Bronchial epithelial cell (primary cell): ENCODE measurements around the gene CD48. TPM values are rescaled to one million over a fixed set of nuclear protein-coding genes. Genes with fewer than 3 reads are reported as not detected.

Source experiments
- DNase-seq: peaks from one replicate; pipeline ENCODE4 v3.0.0-alpha.2; 2010; ENCODE audit warnings: low read depth
- FAIRE-seq: peaks from 2 replicates; lab custom pipeline; 2011; peaks lifted over from hg19 to GRCh38; lab: Jason Lieb, UNC
- H3K27me3 ChIP-seq: 2 replicates; pipeline ENCODE4 v1.5.1; 2011; ENCODE audit warnings: low read length; ENCODE audit not compliant: control insufficient read depth, insufficient read depth
- H3K36me3 ChIP-seq: 2 replicates; pipeline ENCODE4 v1.5.1; 2011; ENCODE audit warnings: low read length; ENCODE audit not compliant: control insufficient read depth, insufficient read depth
- H3K4me3 ChIP-seq: 2 replicates; pipeline ENCODE4 v1.5.1; 2011; ENCODE audit warnings: mild to moderate bottlenecking, low read depth, low read length, control low read depth
- total RNA-seq: library from RNA; depleted of rRNA; stranded (reverse); fragments of >200 nt; gene quantifications from 2 replicates; pipeline ENCODE4 v1.2.1, GENCODE V29; 2014
- TF ChIP-seq, protein P1 (sequence below): IDR thresholded peaks from 2 replicates; pipeline ENCODE4 v1.5.1; 2011; ENCODE audit warnings: mild to moderate bottlenecking, moderate library complexity, low read length, control low read depth, inconsistent platforms; ENCODE audit not compliant: insufficient read depth, severe bottlenecking

CD48 gene
- total RNA-seq, 1 donor from 2014 or later, result not detected

DNA sequence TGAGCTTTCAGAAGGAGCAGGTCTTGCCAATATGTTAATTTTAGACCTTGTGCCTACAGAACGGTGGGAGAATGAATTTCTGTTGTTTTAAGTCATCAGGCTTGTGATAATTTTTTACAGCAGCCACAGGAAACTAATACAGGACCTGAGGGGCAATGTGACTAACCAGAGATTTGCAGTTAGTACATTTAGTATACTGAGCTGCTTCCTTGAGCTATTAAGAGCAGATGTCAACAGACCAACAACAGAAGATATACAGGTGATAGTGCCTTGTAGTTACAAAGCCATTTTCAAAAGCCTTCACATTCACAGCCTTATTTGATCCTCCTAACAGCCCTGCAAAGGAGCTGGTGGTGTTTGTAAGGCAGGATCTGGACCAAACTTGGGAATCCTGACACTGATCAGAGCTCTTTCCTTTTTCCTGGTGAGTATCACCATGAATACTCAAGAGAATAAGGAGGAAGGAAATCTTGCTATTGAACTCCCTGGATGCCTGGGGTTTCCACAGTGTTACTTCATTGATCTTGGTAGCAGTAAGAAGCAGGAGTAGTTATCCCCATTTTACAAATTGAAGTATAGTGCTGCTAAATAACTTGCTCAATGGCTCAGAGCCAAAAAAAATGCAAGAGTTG lies 60.1 kb downstream of the CD48 start:
- Histone ChIP-seq H3K27me3 (no peaks in the 10 kb centered on the region), H3K4me3 (no peak overlapping the region), H3K36me3 (no peaks in the 10 kb centered on the region)
- TF ChIP-seq, protein P1, sequence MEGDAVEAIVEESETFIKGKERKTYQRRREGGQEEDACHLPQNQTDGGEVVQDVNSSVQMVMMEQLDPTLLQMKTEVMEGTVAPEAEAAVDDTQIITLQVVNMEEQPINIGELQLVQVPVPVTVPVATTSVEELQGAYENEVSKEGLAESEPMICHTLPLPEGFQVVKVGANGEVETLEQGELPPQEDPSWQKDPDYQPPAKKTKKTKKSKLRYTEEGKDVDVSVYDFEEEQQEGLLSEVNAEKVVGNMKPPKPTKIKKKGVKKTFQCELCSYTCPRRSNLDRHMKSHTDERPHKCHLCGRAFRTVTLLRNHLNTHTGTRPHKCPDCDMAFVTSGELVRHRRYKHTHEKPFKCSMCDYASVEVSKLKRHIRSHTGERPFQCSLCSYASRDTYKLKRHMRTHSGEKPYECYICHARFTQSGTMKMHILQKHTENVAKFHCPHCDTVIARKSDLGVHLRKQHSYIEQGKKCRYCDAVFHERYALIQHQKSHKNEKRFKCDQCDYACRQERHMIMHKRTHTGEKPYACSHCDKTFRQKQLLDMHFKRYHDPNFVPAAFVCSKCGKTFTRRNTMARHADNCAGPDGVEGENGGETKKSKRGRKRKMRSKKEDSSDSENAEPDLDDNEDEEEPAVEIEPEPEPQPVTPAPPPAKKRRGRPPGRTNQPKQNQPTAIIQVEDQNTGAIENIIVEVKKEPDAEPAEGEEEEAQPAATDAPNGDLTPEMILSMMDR, result no peak
- no peak for DNase-seq
- no peak for FAIRE-seq

DNA sequence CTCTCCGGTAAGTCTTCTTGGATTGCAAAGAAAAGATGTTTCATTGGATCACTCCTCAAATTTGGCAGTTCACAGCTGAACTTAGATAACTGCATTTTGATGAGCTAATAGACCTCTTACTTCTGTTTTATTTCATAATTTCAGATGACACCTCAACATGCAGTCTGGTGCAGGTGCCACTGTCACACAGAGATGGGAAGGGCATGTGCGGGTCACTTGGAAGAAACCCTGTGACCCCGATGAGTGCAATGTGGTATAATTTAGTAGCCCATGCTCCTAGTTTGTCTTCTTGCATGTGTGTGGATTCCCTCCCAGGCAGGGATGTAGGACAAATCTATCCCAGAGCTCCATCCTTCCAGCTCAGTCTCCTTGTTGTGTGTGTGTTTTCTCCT lies 64.3 kb downstream of the CD48 start:
- Histone ChIP-seq H3K4me3 (no peak overlapping the region), H3K27me3 (no peaks in the 10 kb centered on the region), H3K36me3 (no peaks in the 10 kb centered on the region)
- no peak for FAIRE-seq
- DNase-seq, result no peak
- TF ChIP-seq, protein P1, result no peak

DNA sequence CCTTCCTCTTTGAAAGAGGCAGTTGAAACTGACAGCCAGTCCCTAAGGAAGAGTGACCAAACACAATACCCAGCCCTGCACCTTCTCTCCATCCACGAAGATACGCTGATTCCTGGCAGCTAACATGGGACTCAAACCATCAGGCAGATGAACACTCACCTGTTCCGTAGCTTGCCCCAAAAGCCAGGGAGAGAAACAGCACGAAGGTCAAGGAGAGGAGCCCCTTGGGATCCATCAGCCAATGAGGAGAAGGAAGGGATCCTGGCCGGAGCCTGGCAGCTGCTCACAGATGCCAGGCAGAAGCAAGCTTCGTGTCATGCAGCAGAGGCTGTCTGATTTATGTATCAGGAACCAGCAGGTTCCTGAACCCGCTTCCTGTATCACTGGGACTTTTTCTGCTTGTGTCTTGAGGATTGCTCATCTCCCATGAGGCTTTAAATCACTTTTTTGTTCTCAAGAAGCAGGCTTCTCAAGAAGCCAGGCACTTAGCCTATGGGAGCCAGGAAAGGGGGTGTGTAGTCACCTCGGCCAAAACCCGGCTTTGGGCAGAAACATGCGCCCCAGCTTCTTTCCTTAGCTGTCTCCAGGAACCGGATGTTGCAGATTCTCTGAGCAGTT lies 64.8 kb downstream of the CD48 start, which contains the start of gene SLAMF1:
SLAMF1 (minus strand) TSS at position 334 of the 618 bp plus-strand sequence; CDS start at position 235, 99 bp downstream.
- Histone ChIP-seq H3K4me3 (no peak within 1 kb of the TSS), H3K36me3 (no peaks in the 10 kb centered on the region)
- DNase-seq, result no peak

DNA sequence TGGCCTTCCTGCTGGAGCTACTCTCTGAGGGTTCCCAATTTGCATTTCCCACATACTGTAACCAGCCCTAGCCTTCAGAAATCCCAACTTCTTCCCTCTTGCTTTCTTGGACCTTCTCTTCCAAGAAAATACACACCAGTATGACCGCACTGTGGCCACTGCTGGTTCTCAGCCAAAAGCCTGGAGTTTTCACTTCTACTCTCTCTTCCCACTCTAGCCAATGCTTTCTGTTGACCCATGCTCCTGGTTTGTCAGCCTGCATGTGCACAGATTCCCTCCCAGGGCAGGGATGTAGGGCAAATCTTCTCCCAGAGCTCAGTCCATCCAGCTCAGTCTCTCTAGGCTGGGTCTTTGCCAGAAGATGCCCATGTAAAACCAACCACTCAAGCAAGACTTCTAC lies 65.4 kb downstream of the CD48 start:
- DNase-seq, result no peak
- no peak for FAIRE-seq
- H3K4me3 ChIP-seq, result no peak overlapping the region
- no peaks in the 10 kb centered on the region for H3K36me3 ChIP-seq
- TF ChIP-seq, protein P1, result no peak
- no peaks in the 10 kb centered on the region for H3K27me3 ChIP-seq

More for the DNA sequence above, 64.8 kb downstream of the CD48 start, which contains the start of gene SLAMF1:
- no peaks in the 10 kb centered on the region for H3K27me3 ChIP-seq
- no peak for FAIRE-seq
- TF ChIP-seq, protein P1, result no peak

DNA sequence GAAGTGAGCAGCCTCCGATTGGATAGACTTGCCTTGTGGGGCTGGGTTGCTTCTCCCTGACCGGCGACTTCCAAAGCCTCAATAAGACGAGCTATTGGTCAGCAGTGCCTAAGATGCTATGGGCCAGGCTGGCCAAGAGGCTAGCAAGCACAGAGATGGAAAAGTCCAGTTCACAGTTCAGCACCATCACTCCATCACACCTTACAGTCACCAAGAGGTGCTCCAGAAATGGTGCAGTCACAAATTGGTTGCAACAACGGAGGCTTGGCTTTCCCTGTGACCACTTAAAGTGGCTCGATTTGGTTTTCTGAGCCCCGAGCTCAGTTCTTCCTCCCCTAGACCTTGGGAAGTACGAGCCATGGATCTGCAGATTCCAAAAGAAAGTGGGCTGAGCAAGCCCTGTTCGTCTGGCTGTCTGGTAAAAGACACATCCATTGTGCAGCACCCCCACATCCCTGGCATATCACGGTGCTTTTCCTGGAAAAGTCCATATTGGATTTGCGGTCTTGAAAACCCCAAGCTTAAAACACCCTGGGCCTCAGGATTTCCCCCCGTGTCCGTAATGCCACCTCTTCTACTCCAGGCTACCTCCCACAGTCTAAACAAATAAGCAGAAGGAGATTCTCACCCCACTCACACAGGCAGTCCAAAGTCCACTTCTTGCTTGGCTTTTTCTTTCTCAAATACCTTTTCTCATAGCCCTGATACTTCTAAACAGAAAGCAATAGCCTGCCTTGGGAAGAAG lies 66.1 kb downstream of the CD48 start:
- H3K4me3 ChIP-seq, result no peak overlapping the region
- no peaks in the 10 kb centered on the region for H3K27me3 ChIP-seq
- no peak for FAIRE-seq

More for the DNA sequence above, 66.1 kb downstream of the CD48 start:
- TF ChIP-seq, protein P1, result no peak
- DNase-seq, result no peak
- H3K36me3 ChIP-seq, result no peaks in the 10 kb centered on the region
